ENCODE data around the gene NAV3. TPM values are rescaled to one million over a fixed set of nuclear protein-coding genes. Genes with fewer than 3 reads are reported as not detected.
A peak's percentile ranks its signal among the peaks of the same experiment; 100 is the strongest.

The NAV3 gene
- total and polyA plus RNA-seq, 2 experiments from 2014 or later: 1.2 to 9.0 TPM

DNA sequence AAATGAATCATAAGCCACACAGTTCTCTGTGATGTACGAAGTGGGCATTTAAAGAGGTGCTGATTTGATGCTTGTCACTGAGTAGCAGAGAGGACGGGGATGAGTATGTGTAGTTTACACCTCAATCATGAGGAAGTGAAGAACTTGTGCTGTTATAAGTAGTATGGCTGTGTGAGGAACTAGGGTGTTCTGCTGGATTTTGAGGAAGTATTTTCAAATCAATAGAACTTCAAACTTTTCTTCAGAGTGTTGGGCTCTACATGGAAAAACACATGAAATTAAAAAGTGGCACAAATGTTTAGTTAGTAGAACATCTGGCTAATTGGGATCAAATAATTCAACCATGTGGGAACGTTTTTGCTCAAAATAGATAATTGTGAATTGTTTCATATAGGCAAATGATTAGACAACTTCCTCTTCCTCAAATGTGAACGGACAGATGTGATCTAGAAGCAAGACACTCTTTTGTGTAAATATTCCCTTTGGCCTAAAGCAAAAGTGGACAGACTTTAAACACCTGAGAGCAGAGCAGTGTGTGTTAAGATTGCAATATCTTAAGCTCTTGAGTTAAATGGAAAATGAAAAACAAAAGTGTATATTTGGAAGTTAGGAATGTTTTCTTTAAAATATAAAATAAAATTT is 168.5 kb downstream of the NAV3 start:
- Histone ChIP-seq H3K36me3 (no peaks in the 10 kb centered on the region), H3K9me3 (ENCODE audit: low read depth) (no peaks in the 10 kb centered on the region), H3K4me3 (no peak overlapping the region), H3K4me1 (ENCODE audit: low read depth) (no peaks in the 10 kb centered on the region), H3K27ac (no peak overlapping the region), H3K27me3 (no peaks in the 10 kb centered on the region)
- TF ChIP-seq, protein P1, sequence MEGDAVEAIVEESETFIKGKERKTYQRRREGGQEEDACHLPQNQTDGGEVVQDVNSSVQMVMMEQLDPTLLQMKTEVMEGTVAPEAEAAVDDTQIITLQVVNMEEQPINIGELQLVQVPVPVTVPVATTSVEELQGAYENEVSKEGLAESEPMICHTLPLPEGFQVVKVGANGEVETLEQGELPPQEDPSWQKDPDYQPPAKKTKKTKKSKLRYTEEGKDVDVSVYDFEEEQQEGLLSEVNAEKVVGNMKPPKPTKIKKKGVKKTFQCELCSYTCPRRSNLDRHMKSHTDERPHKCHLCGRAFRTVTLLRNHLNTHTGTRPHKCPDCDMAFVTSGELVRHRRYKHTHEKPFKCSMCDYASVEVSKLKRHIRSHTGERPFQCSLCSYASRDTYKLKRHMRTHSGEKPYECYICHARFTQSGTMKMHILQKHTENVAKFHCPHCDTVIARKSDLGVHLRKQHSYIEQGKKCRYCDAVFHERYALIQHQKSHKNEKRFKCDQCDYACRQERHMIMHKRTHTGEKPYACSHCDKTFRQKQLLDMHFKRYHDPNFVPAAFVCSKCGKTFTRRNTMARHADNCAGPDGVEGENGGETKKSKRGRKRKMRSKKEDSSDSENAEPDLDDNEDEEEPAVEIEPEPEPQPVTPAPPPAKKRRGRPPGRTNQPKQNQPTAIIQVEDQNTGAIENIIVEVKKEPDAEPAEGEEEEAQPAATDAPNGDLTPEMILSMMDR (IDR thresholded peaks at IDR 0.05; ENCODE audit: low read depth, low read length): no peak
- DNase-seq (ENCODE audit: low read depth in 1 of 2, low spot score in 1 of 2): no peak

DNA sequence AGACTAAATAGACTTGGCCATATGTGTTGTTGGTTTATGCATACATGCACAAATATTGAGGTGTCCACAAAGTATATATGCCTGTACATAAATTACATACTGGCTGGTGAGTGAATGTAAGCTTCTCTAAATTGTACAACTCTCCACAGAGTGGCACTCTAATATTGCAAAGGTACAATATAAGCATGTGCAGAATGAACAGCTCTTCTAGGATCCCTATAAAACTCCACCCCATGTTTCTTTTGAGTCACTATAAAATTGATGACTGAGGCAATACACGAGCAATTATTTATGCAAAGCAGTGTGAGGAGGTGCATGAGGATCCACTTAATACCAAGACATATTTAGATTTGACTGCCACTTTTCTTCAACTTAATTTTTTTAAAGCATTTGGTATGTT is 172.2 kb downstream of the NAV3 start:
- peak in 1 of 2 donors; percentile 63 for DNase-seq (ENCODE audit: low read depth in 1 of 2, low spot score in 1 of 2)
- Histone ChIP-seq H3K27ac (no peak overlapping the region), H3K9me3 (ENCODE audit: low read depth) (no peaks in the 10 kb centered on the region), H3K27me3 (no peaks in the 10 kb centered on the region), H3K4me3 (no peak overlapping the region), H3K36me3 (no peaks in the 10 kb centered on the region), H3K4me1 (ENCODE audit: low read depth) (no peaks in the 10 kb centered on the region)
- TF ChIP-seq, protein P1 (IDR thresholded peaks at IDR 0.05; ENCODE audit: low read depth, low read length): peak; percentile 16

DNA sequence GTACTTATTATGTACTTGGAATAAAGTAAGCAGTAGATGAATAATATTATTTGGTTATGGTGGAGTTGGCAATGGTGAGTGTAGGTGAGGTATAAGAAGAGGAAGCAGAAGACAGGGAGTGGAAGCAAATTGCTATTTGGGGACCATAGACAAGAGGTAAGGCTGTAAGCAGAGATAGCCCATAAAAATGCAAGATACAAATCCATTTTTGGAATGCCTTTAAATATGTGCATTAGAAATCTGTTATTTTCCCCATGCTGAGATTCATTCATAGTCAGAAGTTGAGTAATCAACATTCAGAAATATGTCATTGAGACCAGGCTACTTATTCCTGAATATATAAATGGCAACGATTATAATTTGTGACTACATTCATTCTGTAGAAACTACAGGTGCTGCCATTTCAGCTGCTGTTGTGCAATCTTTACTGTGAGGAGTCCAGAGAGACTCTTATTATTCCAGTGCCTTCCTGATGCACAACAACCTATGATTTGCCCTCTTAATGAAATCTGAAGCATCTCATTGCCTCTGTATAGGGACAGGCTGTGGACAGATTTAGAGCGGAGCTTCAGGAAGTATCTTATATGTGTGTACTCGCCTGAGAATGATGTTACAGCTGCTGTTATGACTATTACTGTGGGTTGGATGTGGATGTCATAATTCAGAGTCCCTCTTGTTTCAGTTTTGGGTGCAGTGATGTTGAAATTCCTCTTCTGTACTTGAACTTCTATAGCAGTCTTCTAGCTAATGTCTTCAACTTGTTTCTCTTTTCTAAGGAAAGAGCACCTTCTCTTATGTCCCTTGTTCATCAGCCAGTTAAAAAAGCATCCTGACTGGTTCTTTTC is 173.8 kb downstream of the NAV3 start:
- peak in 1 of 2 donors; percentile 9 for DNase-seq (ENCODE audit: low read depth in 1 of 2, low spot score in 1 of 2)
- H3K36me3 ChIP-seq: no peaks in the 10 kb centered on the region
- TF ChIP-seq, protein P1 (IDR thresholded peaks at IDR 0.05; ENCODE audit: low read depth, low read length): no peak
- no peak overlapping the region for H3K4me3 ChIP-seq
- no peaks in the 10 kb centered on the region for H3K9me3 ChIP-seq (ENCODE audit: low read depth)
- no peak overlapping the region for H3K27ac ChIP-seq
- H3K4me1 ChIP-seq (ENCODE audit: low read depth): no peaks in the 10 kb centered on the region
- H3K27me3 ChIP-seq: no peaks in the 10 kb centered on the region

DNA sequence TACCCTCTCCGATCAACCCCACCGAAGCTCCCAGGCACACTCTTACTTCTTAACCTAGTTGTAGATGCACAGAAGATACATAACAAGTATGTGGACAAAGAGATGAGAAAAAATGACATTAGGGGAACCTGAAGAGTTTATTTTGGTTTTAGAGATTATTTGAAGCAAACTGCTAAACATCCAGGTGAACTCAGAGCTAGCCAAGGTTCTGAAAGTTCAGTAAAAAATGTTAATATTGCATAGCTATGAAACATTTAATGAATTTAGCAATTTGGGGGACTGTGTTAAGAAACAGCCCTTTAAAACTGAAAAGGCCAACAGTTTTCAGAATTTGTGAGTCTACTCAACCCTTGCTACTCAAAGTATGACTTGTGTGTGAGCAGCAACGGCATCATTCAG is 174.4 kb downstream of the NAV3 start:
- DNase-seq (ENCODE audit: low read depth in 1 of 2, low spot score in 1 of 2): no peak
- Histone ChIP-seq H3K27ac (no peak overlapping the region), H3K36me3 (no peaks in the 10 kb centered on the region), H3K4me1 (ENCODE audit: low read depth) (no peaks in the 10 kb centered on the region), H3K9me3 (ENCODE audit: low read depth) (no peaks in the 10 kb centered on the region), H3K27me3 (no peaks in the 10 kb centered on the region), H3K4me3 (no peak overlapping the region)
- TF ChIP-seq, protein P1 (IDR thresholded peaks at IDR 0.05; ENCODE audit: low read depth, low read length): no peak

DNA sequence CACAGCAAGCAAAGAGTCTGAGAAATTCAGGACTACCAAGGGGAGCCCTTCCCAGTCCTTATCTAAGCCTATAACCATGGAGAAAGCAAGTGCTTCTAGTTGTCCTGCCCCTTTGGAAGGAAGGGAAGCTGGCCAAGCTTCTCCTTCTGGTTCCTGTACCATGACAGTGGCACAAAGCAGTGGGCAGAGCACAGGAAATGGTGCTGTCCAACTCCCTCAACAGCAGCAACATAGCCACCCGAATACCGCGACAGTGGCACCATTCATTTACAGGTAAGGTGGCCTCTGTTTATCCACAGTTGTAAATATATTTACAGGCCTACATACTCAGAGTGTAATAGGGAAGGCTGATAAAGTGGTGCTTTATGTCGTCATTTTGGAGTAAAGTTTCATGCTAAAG is 176.5 kb downstream of the NAV3 start:
- Histone ChIP-seq H3K4me1 (ENCODE audit: low read depth) (no peaks in the 10 kb centered on the region), H3K36me3 (no peaks in the 10 kb centered on the region), H3K4me3 (no peak overlapping the region), H3K27ac (no peak overlapping the region), H3K9me3 (ENCODE audit: low read depth) (no peaks in the 10 kb centered on the region), H3K27me3 (no peaks in the 10 kb centered on the region)
- DNase-seq (ENCODE audit: low read depth in 1 of 2, low spot score in 1 of 2): no peak
- TF ChIP-seq, protein P1 (IDR thresholded peaks at IDR 0.05; ENCODE audit: low read depth, low read length): no peak

All from cardiac muscle cell (in vitro differentiated cells and primary cell).